NCI-H187 treated with DMSO at 0.1 percent for 48 hours (cell line): Measurements from ENCODE around the gene IP6K3.

Source experiments
- DNase-seq: peaks from one replicate; lab custom pipeline; 2025; lab: John Stamatoyannopoulos, UW

Gene IP6K3

GRCh38 chr6:33723371-33724085 lies 23.2 kb downstream of the IP6K3 start:
- DNase-seq: no peak

DNA sequence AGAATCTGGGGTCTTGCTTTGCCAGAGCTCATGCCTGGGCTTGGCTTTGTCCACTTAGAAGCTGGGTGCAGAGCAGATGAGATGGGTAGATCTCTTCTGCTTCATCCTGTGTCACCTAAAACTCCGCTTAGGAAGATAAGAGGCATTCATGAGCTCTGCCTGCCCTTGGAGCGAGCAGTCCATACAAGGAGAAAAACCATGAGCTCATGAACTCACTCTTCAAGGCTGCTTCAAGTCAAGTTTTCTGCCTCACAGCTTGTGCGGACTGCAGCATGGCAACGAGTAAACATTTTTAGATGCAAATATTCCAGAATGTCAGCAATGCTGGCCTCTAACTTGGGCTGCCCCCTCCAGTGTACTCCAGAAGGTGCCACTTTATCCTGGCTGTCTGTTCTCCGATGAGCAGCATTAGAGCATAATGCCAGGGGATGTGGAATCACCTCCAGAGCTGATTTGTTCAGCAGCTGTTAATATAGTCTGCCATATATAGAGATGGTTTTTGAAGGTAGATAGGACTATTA lies 24.5 kb downstream of the IP6K3 start:
- DNase-seq: no peak

- no peak for DNase-seq
These were observed 25.2 kb downstream of the IP6K3 start for GRCh38 chr6:33721508-33721907.

DNA sequence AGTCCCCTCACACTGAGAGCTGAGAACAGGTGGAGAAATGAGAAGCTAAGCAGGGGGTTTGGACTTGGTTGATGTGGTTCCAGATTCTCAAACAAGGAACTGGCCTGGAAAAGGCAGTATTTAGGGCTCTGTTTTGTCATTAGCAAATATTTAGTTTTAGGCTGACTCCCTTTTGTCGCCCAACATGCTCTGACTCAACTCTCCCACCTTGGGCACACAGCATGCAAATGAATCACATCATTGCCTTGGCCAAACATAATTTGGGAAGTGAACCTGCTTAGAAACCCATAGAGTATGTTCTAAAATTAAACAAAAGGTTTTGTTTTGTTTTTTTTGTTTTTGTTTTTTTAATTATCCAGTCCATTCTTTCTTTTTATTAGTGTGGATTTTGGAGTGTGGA lies 25.7 kb downstream of the IP6K3 start:
- DNase-seq: no peak

DNA sequence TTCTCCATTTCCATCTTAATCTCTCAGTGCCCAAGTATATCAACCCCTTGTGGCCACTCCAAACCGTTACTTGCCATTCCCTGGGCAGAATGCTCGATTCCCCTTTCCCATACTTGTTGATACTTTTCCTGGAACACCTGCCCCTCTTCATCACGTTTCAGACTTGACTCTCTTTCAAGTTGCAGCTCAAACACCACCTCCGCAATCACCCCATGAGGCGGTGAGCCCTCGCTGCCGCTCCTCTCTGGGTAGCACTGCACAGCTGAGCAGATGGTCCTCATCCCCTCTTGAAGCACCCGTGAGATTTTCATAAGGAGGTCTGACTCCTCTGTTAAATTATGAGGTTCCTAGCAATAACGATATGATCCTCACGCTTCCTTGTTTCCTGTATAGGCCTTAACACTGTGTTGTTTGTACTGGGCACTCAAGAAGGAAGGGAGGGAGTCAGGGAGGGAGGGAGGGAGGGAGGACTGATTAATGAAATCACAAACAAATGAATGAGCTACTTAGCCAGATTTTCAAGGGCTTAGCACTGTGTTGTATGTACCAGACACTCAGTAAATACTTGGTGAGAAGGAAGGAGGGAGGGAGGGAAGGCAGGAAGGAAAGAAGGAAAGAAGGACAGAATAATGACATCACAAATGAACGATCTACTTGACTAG lies 27.2 kb downstream of the IP6K3 start:
- DNase-seq: peak; percentile 83

DNA sequence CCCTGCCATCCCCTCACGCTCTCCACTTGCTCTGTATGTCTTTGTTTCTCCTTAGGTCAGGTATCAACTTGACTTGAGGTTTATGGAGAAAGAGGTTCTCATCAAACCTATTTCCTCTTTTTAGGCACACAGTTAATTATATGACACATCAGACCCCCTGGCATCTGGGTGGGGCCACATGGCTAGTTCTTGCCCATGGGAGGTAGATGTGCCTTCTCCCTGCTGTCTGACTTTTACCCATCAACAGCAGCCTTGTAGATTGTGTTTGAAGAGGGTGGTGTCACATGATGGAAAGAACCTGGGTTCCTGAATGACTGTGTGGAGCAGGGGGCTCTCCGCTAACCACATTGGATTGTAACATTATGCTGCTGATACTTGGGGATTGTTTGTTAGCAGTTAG lies 28.0 kb downstream of the IP6K3 start:
- DNase-seq: no peak

DNA sequence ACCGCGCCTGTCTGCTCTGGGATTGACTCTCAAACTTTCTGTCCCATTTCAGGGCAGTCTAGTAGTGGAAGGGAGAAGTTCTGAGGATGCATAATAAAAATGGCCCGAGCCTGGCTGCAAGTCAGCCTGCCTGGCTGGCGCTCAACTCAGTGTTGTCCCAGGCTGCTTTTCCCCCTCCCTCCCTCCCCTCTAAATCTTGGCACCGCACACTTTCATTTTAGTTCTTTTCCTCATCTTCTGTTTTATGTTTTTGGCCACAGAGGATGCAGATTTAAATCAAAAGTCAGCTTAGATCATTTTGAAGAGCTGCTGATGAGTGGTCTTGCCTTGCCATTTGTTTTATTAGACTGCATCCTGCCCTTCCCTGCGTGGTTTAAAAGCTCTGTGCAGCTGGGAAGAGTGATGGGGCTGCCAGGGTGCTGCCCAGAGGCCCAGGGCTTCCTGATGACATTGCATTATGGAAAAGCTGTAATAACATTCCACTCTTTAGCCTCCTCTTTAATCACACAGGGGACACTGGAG lies 28.7 kb downstream of the IP6K3 start:
- no peak for DNase-seq

GRCh38 chr6:33716890-33717632 lies 29.6 kb downstream of the IP6K3 start:
- DNase-seq: no peak

- no peak for DNase-seq
These were observed 30.3 kb downstream of the IP6K3 start for GRCh38 chr6:33716379-33716778.

GRCh38 chr6:33714385-33715040 lies 32.2 kb downstream of the IP6K3 start:
- DNase-seq: no peak

DNA sequence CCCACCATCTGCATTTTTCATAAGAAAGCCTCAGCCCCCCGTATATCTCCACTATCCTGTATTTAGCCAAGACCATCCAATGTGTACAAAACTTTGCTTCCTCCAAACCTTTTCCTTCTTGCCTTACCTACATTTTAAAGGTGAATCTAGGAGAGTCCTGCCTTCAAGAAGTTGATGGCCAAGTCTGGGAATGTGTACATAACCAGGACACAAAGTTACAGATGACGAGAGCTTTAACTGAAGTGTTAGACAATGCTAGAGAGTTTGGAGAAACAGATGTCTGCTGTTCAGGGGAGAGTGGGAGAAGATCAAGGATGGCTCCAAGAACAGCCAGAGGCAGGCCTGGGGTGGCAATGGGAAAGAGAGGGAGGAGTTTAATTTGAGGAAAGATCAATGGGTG lies 32.9 kb downstream of the IP6K3 start:
- DNase-seq: no peak

- no peak for DNase-seq
These were observed 33.8 kb downstream of the IP6K3 start for GRCh38 chr6:33712914-33713313.

- DNase-seq: peak; percentile 87
These were observed 35.3 kb downstream of the IP6K3 start, which contains the start of gene UQCC2 for GRCh38 chr6:33711140-33712129. Gene UQCC2 (minus strand): TSS chr6:33711700. CDS start chr6:33711686, 14 bp downstream.

DNA sequence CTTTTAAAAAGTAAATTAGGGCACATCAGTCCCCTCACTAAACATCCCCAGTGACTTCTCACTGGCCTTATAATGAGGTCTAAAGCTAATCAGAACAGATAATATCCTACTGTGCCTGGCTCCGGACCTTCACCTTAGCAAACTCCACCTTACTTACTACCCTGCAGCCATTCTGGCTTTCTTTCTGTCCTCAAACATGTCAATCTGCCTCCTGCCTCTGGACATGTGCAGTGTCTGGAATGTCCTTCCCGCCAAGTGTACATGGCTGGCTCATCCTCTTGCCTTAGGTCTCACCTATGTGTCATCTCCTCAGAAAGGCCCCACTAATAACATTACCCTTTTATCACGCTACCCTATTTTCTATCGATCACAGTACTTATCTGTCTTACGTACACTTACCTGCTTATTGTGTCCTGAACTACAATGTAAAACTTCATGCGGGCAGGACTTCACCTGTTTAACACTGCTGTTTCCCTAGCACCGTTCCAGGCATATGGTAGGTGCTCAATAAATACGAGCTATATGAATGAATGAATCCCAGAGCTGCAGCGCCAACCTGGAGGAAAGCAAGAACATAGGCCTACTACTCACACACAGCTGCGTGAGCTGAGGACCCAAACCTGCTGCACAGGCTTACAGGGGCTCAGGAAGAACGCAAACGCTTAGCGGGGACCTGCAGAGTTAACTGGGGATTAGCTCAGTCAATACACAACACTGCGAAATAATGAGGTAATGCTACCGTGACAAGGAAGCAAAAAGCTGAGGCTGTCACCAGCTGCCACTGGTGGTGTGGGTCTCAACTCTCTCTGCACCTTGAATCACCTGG lies 36.2 kb downstream of the IP6K3 start:
- DNase-seq: no peak

DNA sequence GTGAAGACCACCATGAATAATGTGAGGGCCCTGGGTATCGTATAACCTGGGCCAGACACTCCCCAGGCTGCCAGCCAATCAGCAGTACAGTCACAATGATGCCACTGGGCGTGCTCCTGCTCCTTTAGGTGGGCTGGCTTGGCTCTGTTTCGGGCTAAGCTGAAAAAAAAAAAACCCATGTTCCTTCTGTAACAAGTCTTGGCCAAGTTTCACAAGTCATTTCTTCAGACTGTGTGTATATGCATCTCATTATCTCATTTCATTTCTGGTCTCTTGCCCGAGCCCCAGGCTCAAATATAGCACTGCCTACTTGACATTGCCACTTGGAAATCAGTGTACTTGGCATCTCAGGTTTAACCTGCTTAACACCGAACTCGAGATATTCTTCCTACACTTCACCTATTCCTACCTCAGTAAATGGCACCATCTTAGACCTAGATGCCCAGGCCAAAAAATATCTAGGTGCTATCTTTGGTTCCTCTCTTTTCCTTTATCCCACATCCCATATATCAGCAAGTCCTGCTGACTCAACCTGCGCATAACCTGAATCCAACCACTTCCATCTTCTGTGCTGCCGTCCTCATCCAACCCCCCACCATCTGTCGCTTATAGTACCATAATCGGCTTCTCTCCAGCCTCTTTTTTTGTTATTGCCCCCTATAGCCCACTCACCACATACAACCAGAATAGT lies 37.0 kb downstream of the IP6K3 start:
- DNase-seq: no peak

DNA sequence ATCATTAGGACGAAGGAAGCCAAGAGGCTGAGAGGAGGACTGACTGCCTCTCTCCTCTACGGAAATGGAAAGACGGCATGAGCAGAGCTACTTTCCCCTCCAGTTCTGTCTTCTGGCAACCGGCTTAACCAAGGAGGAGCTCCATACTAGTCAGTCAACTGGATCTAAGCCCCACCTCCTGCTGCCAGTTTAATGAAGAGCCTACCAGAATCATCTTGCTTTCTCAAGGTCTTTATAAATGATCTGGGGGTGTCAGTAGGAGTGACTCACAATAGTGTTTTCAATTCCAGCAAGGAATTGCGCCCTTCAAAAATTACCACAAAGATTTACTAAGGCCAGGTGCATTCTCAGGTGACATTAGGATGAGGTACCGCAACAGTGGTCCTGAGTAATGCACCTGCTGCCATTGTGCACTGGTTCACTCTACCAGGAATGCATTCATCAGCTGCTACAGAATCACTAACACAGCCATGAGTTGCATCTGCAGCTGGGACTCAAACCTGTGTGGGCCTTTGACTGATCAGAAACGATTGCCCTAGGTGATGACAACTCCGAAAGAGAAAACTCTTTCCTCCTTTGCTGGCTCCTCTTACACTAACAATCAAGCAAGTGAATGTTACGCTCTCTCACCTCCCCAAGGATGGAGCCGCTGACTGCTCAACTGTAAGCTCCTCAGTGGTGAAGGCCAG lies 38.0 kb downstream of the IP6K3 start:
- peak; percentile 62 for DNase-seq

- DNase-seq: peak; percentile 64
These were observed 38.9 kb downstream of the IP6K3 start for GRCh38 chr6:33707771-33708170.

- DNase-seq: no peak
These were observed 40.6 kb downstream of the IP6K3 start for GRCh38 chr6:33705955-33706725.
